Activated CD4-positive, alpha-beta memory T cell treated with anti-CD3 and anti-CD28 coated beads, Interleukin-2, amount 10 ng/mL, durations not matched to agents 7 days and 5 days (primary cell): ENCODE measurements around the gene MKX. TPM values are rescaled to one million over a fixed set of nuclear protein-coding genes. Genes with fewer than 3 reads are reported as not detected.

Experiments
- CTCF ChIA-PET: fragments of 350-600 bp; sonication (Branson Sonifier 250); formaldehyde crosslinking; loops from one replicate; lab custom pipeline; 2021; ENCODE audit warnings: antibody characterized with exemption, inconsistent platforms; lab: Charles Lee
- POLR2A ChIA-PET: fragments of 350-600 bp; sonication (Branson Sonifier 250); formaldehyde crosslinking; loops from one replicate; lab custom pipeline; 2021; ENCODE audit warnings: antibody characterized with exemption; lab: Charles Lee
- DNase-seq: peaks from one replicate; pipeline ENCODE4 v3.0.0-alpha.2; 2020
- H3K27ac Mint-ChIP-seq: one replicate; pipeline ENCODE4 v1.8.0; 2021; ENCODE audit warnings: mild to moderate bottlenecking, mixed read lengths
- H3K27me3 Mint-ChIP-seq: one replicate; pipeline ENCODE4 v1.8.0; 2021; ENCODE audit warnings: mixed read lengths
- H3K36me3 Mint-ChIP-seq: one replicate; pipeline ENCODE4 v1.8.0; 2021; ENCODE audit warnings: low read depth, mixed read lengths
- H3K4me1 Mint-ChIP-seq: one replicate; pipeline ENCODE4 v1.8.0; 2021; ENCODE audit warnings: mixed read lengths
- H3K4me3 Mint-ChIP-seq: one replicate; pipeline ENCODE4 v1.8.0; 2021; ENCODE audit warnings: mild to moderate bottlenecking, mixed read lengths
- H3K9me3 Mint-ChIP-seq: one replicate; pipeline ENCODE4 v1.8.0; 2021; ENCODE audit warnings: mixed read lengths
- total RNA-seq, 2 experiments: library from RNA; stranded (reverse); gene quantifications; one replicate each; pipeline ENCODE4 v1.2.3, GENCODE V29; 2021

Gene MKX
- total RNA-seq, 2 experiments from 2014 or later = 0.23 TPM; not detected in 1

- no peak for DNase-seq
- no peaks in the 10 kb centered on the region for H3K36me3 Mint-ChIP-seq
- H3K4me3 Mint-ChIP-seq = no peak overlapping the region
- ChIA-PET POLR2A (no interaction called here), CTCF (interaction anchor here (0.6 kb wide), 1 partner anchor 402 kb away, joined by 3 read pairs; no protein-coding TSS in a partner anchor)
- peaks cover 6% of the 10 kb centered on the region for H3K27me3 Mint-ChIP-seq
- H3K9me3 Mint-ChIP-seq = no peaks in the 10 kb centered on the region
- H3K27ac Mint-ChIP-seq = no peak overlapping the region
- no peaks in the 10 kb centered on the region for H3K4me1 Mint-ChIP-seq
Measured at GRCh38 chr10:27625452-27626211, 120.0 kb downstream of the MKX start.

- ChIA-PET POLR2A (no interaction called here), CTCF (no interaction called here)
- Mint-ChIP-seq H3K36me3 (no peaks in the 10 kb centered on the region), H3K4me3 (no peak overlapping the region), H3K27me3 (peaks cover 6% of the 10 kb centered on the region), H3K9me3 (no peaks in the 10 kb centered on the region), H3K27ac (no peak overlapping the region), H3K4me1 (no peaks in the 10 kb centered on the region)
- DNase-seq = no peak
Measured at GRCh38 chr10:27624941-27625340, 120.7 kb downstream of the MKX start.

Other genes with a start within 250 kb of the MKX start
- 10 to 100 TPM; 69.5 to 72.0 TPM for gene RAB18, start 241.5 kb downstream of the MKX start, total RNA-seq